GM12873 (cell line): ENCODE measurements around the gene RNU1-3.
A peak's percentile ranks its signal among the peaks of the same experiment; 100 is the strongest.
"Not testable (repeated sequence)": the region's sequence is repeated elsewhere in the genome, so short reads cannot be mapped to it uniquely, and the experiment has no call there.

Source experiments
- TF ChIP-seq, protein P1 (sequence below): IDR thresholded peaks from 2 replicates; pipeline ENCODE4 v1.5.1; 2012; ENCODE audit warnings: low read depth, mild to moderate bottlenecking, moderate library complexity, low read length, control low read depth; ENCODE audit not compliant: insufficient read depth; ENCODE audit errors: missing control alignments

The RNU1-3 gene

GRCh38 chr1:16666502-16667413, at the start of gene RNU1-3:
Gene RNU1-3 (minus strand): TSS chr1:16666948.
- TF ChIP-seq, protein P1, sequence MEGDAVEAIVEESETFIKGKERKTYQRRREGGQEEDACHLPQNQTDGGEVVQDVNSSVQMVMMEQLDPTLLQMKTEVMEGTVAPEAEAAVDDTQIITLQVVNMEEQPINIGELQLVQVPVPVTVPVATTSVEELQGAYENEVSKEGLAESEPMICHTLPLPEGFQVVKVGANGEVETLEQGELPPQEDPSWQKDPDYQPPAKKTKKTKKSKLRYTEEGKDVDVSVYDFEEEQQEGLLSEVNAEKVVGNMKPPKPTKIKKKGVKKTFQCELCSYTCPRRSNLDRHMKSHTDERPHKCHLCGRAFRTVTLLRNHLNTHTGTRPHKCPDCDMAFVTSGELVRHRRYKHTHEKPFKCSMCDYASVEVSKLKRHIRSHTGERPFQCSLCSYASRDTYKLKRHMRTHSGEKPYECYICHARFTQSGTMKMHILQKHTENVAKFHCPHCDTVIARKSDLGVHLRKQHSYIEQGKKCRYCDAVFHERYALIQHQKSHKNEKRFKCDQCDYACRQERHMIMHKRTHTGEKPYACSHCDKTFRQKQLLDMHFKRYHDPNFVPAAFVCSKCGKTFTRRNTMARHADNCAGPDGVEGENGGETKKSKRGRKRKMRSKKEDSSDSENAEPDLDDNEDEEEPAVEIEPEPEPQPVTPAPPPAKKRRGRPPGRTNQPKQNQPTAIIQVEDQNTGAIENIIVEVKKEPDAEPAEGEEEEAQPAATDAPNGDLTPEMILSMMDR = not testable (repeated sequence)

DNA sequence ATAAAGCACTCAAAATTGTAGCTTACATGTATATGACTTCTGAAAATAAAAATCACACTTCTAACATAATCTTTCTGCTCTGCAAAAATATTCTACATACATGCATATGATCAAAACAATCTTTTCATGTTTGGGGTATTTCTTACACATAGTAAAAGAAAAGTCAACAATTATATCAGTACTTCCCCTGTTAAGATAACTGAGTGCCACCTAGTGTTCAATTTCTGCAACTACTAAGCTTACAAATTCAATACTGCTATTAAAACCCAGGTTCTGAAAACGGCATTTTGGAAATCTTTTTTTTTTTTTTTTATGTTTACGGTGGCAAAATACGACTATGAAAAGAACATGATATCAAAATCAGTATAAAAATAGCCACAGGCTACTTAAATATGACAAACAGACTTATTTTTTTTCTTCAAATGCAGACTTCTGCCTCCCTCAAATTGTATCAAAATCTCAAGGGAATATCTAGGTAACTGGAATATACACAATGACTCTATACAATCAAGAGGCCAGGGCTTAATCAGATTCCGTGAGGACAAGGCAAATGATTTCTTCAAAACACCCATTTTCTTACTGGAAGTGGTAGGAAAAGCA, 18.1 kb upstream of the RNU1-3 start:
- TF ChIP-seq, protein P1 = peak; percentile 21

DNA sequence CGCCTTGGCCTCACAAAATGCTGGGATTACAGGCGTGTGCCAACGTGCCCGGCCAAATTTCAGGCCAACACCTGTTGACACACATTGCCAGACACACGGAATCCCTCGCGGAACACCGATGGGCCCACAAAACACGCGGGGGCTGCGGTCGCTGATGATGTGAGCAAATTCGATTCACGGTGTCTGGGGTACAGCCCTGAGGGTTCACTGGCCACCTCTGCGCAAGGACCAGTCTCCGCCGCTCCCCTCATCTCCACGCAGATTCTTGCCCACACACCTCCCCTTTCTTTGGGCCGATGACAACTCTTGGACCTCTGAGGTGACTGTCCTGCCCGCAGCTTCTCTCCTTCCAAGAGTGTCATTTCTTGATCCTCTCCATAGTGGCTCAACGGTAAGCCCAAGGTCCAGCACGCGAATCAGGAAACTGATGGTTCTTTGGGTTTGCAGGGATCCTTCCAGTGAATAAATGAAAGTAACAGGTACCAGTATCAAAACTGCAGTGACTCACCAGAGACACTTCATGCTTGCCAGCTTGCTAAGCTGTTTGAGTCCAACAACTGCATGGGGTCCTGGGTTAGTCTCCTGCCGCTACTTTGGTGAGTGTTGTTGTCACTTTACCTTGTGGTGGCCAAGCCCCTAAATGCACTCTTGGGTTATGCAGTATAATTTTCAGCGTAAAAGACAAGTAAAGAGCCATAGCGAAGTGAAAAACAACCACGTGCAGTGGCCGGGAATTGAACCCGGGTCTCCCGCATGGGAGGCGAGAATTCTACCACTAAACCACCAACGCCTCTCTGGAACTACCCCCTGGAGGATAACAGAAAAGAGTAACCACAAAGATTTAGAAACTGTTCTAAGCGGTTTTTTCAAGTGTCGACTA, 11.0 kb upstream of the RNU1-3 start:
- TF ChIP-seq, protein P1 = no peak

GRCh38 chr1:16651560-16651959, 15.2 kb downstream of the RNU1-3 start:
- TF ChIP-seq, protein P1 = peak; percentile 24

GRCh38 chr1:16649390-16649789, 17.4 kb downstream of the RNU1-3 start:
- TF ChIP-seq, protein P1 = peak; percentile 5

DNA sequence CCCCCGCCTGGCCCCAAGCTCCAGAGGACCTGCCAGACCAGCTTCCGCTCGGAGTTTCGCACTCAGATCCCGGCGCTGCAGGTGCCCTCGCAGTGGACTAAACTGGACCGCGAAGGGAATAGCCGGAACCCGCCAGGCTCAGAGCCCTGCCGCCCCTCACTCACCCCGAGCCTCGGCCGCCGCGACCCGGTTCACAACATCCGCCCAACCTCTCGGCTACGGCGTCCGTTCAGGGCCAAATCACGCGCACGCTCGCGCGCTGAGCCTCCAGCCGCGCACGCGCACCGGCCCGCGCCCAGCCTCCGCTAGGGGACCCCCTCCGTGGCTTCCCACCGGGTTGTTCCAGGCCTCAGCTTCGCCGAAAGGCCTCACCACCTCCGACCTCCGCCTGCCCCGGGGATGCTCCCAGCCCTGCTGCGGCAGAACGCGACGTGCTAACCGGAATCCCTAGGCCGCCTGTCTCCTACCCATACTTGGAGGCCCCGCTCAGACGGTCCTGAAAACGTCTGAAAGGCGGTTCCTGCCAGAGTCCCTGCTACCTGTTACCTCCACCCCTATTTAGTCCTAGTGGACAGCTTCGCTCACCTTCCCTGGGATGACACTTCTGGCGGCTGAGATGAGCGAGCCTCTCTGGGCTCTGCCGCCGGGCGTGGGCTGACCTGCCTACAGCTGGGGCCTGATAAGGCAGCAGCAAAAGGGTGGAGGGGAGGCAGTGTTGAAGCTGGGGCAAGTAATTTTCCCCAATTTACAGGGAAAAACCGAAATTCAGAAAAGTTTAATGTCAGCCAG, 22.1 kb downstream of the RNU1-3 start:
- TF ChIP-seq, protein P1 = peak; percentile 78
